GM19438 (cell line): ENCODE measurements around the gene GAL.

Experiments used
- ATAC-seq: cut with Tn5 transposase; IDR thresholded peaks from one replicate; pipeline ENCODE4 v1.9.1; 2021; ENCODE audit warnings: low read depth; ENCODE audit not compliant: unreplicated experiment

The GAL gene

GRCh38 chr11:68658097-68658496 lies 26.2 kb upstream of the GAL start:
- no peak for ATAC-seq

DNA sequence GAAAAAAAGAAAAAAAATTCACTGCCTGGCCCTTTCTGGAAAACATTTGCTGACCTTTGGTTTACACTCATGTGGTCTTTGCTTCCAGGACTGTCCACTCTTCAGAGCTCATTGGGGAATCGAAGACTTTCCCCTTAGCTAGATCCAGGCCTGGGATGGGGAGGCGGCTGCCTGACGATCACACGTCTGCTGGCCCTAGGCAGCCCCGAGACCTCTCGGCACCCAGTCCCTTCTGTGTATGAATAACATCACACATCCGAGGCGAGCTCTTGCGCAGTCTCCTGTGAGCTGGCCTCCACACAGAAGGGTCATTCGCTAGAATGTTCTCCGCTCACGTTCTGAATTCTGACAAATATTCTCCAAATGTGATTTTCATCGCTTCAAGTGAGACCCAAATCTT lies 25.7 kb upstream of the GAL start:
- ATAC-seq = no peak

GRCh38 chr11:68659158-68659921 lies 25.0 kb upstream of the GAL start:
- ATAC-seq = no peak

DNA sequence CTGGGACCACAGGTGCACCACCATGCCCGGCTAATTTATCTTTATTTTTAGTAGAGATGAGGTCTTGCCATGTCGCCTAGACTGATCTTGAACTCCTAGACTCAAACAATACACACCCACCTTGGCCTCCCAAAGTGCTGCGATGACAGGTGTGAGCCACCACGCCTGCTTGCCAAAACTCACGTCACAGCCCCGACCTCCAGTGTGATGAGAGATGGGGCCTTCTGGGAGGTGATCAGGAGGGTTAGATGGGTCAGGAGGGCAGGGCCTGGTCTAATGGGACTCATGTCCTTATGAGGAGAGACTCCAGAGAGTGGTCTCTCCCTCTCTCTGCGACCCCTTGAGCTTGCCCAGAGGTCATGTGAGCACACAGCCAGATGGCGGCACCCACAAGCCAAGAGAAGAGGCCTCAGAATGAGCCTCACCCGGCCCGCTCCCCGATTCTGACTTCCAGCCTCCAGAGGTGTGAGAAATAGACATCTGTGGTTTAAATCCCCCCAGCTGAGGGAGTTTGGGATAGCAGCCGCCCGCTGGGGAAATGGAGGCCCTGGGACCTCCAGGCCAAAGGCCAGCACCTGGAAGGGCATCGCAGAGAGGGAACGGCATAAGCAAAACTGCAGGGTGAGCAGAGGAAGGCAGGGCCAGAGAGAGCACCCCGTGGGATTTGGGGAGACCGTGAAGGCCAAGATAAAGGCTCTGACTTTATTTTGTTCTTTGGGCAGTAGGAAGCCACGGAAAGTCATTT lies 24.1 kb upstream of the GAL start:
- no peak for ATAC-seq

GRCh38 chr11:68661014-68661413 lies 23.3 kb upstream of the GAL start:
- ATAC-seq = no peak

DNA sequence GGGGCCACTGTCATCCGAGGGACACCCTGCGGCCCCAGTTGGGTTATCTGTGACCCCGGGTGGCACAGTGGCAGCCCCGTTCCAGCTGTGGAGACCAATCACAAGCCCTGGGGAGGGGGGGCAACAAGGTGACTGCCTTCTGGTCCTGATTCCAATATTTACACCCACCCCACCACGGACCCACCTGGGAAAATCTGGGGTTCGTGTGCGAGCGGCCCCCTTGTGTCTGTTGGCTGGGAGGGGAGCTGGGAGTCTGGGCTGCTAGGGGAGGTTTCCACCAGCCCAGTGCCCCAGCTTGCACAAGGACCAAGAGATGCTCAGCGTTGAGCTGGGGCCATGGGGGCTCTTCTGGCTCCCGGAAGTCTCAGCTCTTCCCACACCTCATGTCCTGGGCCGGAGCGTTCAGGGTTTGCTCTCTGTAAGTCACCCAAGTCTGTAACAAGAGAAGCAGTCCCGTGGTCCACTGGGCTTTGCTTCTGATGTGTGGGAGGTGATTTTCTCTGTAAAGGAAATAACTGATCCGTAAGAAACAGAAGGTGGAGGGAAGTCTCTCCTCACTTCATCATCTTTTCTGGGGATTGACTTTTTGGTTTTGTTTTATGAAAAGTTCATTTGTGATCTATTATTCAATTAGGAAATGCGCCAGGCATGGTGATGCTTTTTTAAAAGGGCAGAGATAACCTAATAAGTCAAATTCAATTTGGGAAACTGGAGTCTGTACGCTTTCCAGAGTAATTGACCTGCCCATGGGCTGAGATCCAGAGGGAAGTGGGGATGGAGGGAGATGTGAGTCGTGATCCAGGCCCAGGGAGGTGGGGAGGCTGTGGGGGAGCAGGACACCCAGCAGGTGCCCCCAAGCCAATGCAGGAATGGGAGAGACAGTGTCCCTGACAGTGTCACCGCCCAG lies 22.4 kb upstream of the GAL start:
- no peak for ATAC-seq

GRCh38 chr11:68663482-68664010 lies 20.8 kb upstream of the GAL start:
- no peak for ATAC-seq

- no peak for ATAC-seq
Measured at GRCh38 chr11:68664141-68664540, 20.2 kb upstream of the GAL start.

DNA sequence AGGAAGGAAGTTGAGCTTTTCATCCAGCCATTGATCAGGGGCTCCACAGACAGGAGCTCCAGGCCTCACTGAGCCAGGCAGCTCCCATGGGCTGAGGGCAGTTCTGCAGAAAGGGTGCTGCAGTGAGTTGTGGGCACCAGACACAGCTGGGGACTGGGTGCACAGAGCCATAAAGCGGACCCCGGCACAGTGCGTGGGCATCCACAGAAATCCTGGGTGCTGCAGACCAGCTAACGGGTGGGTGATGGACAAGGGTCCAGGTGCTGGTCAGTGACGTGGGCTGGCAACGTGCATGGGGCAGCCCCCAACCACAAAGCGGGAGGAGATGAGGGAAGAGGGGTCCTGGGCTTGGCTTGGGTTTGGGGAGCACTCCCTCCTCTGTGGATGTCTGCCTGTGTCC lies 19.4 kb upstream of the GAL start:
- ATAC-seq = no peak

DNA sequence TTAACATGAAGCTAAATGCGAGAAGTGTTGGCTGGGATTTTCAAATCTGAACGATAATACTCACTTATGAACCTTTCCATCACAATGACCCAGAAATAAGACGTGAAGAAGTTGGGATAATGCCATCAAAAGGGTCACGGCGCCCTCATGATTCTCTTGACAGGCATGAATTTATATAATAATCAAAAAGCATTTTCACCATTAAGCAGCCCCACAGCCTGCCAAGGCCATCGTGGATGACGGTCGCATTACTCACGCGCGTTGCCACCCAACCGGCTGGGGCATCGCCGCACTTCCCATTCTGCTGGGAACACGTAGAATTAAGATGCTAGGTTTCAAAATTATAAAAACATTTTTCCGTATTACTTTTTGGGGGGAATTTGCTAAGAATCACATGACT lies 18.9 kb upstream of the GAL start:
- ATAC-seq = no peak

DNA sequence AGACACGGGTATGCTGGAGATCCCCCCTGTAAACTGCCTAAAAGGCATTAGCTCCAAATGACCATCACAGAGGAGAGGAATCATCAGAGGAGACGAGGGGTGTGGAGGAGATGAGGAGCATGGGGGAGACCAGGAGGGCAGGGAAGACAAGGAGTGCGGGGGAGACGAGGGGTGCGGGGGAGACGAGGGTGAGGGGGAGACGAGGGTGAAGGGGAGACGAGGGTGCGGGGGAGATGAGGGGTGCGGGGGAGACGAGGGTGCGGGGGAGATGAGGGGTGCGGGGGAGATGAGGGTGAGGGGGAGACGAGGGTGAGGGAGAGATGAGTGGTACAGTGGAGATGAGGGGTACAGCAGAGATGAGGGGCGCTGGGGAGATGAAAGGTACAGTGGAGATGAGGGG lies 17.5 kb upstream of the GAL start:
- no peak for ATAC-seq

DNA sequence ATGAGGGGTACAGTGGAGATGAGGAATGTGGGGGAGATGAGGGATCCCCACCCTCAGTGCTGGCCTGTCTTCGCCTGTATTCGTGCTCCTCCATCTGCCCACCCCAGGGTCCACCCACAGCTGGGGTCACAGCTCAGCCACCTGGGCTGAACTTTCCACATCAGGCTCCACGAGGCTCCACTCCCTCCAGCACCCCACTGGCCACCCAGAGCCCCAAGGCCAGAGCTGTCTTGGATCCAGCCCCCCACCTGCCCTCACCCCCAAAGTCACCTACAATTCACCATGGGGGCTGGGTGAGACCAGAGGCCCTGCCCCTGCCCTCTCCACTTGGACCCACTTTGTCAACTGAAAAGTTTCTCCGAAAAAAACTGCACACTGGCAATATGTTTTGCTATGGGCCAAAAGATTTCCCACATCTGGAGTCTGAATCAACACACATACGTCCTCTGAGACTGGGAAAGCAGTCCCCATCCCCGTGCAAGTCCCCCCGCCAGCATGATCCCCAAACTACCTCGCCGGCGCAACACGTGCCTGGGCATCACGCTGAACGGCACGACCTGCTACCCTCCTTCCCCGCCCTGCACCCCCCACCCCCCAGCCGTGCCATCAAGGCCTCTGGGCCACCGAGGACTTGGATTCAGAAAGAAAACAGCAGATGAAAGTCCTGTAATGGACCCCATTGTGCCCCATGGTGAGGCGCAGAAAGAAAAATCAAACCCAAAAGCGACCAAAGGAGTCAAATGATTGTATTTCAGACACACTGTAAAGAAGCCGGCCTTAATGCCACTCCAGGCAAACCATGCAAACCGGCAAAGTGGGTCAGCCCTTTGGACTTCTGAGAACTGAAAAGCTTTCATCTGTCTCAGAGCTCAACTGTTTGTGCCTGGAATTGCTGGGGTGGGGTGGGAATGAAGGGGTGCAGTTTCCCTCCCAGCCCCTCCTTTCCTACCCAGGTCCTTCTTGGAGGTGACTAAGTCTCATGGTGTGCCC lies 16.5 kb upstream of the GAL start:
- ATAC-seq = no peak

DNA sequence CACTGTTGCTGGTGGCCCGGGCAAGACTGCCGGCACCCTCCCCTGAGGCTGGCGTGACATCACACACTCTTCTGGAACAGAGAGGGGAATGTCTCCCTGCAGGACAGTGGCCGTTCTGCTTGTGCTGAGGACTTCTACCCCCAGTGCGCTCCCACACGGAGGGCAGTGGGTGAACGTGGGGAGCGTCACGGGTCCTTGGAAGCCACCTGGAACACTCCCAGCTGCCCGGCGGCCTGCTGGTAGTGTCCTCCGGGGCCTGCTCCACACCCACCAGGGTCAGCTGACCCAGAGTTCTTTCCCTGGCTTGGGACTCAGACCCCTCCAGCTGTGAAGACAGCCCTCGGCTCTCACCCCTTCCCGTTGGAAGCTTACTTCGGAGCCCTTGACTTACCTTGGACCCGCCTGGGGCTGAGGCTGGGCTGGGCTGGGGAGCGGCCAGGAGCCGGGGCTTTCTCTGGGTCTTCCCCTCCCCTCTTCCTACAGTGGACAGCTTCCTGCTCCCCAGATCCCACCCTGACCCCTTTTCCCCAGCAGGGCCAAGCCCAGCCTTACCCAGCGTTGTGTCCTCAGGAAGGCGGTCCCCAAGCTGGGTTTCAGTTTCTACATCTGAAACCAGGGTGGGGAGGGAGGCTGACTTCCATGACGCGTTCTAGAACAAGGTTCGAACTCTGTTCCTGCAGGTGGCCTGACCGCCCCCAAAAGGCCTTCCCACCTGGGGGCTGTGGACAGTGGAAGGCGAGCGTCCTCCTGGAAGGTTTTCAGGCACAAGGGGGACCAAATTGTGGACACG lies 14.8 kb upstream of the GAL start:
- no peak for ATAC-seq

DNA sequence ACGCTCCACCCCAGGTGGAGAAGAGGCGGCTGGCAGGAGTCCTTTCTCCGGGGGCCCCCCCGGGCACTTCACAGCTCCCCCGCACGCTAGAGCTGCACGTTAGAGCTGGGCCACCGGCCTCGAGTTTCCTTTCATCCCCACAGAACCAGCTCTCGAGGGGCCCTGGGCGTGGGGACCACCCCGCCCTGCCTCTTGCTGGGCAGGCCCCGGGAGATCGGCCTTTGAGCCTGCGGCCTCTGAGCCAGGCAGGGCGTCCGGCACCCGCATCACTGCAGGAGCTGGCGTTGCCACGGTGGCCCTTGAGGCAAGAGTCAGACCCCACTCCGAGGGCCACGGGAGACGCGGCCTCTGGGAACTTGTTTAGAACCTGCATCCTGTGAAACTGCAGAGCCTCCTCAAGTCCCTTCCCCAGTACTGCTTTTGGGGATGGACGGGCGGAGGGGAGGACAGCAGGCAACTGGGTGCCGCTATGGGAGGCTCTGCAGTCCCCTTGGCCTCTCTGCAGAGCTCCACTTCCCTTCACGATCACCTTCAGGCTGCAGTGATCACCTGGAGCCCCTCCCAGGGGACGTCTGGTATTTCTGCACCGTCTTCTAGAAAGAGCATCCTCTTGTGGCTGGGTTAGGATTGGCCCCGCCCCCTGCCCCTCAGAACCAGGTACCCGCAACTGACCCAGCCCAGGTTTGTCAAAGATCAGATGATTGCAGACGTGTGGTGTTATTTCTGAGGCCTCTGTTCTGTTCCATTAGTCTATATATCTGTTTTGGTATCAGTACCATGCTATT lies 13.9 kb upstream of the GAL start:
- ATAC-seq = no peak

DNA sequence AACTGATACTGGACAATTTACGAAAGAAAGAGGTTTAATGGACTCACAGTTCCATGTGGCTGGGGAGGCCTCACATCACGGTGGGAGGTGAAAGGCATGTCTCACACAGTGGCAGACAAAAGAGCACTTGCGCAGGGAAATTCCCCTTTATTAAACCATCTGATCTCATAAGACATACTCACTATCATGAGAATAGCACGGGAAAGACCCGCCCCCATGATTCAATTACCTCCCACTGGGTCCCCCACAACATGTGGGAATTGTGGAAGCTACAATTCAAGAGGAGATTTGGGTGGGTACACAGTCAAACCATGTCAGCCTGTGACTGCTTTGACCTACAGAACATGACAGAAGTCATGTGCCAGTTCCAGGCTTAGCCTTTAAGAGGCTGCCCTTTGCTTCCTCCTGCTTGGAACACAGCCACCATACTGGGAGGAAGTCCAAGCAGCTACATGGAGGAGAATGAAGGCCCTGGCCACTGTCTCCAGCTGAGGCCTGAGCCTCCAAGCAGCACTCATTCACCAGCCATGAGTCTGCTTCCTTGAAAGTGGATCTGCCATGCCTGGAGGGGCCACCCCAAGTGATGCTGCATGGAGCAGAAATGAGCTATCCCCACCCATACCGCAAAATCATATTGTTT lies 10.9 kb upstream of the GAL start:
- no peak for ATAC-seq

- ATAC-seq = no peak
Measured at GRCh38 chr11:68673991-68674390, 10.4 kb upstream of the GAL start.

GRCh38 chr11:68674461-68674860 lies 9.9 kb upstream of the GAL start:
- ATAC-seq = no peak

DNA sequence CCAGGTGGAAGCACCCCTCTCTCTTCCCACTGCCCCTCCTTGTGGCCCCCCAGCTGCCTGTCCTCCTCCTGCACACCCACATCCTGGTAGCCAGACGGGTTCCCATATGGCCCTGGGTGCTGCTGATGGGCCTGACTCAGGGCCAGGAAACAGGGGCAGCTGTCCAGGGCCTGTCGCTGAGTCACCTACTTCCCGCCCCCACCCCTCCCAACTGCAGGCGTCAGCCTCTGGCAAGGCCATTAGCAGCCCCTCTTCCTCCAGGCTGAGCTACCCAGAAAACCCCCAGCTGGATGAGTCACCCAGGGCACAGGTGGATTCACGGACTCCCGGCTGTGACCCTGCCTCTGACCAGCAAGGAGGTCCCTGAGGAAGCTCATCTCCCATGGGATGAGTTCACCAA lies 6.9 kb upstream of the GAL start:
- ATAC-seq = no peak
